H1 (cell line): ENCODE data around the gene KRTAP1-5. TPM values are rescaled to one million over a fixed set of nuclear protein-coding genes. Genes with fewer than 3 reads are reported as not detected.

Source experiments
- CTCF ChIA-PET: fragments of 300-600 bp; sonication (Branson Sonifier 250); formaldehyde crosslinking; loops from one replicate; lab custom pipeline; 2021; ENCODE audit not compliant: partially characterized antibody; lab: Charles Lee
- POLR2A ChIA-PET: fragments of 300-600 bp; sonication (Branson Sonifier 250); formaldehyde crosslinking; loops from one replicate; lab custom pipeline; 2021; ENCODE audit warnings: inconsistent platforms; ENCODE audit not compliant: partially characterized antibody; lab: Charles Lee
- DNase-seq, 2 experiments: peaks; one replicate each; pipeline versions ENCODE4 v3.0.0 to v3.0.0-alpha.2; 2010 to 2022; ENCODE audit warnings: low spot score in 2 of 2, low read depth in 1 of 2, mixed read lengths in 1 of 2
- FAIRE-seq: peaks from 2 replicates; lab custom pipeline; 2011; peaks lifted over from hg19 to GRCh38; lab: Jason Lieb, UNC
- H2AFZ ChIP-seq: 2 replicates; pipeline ENCODE4 v1.8.1; 2012; ENCODE audit warnings: low read length, inconsistent platforms
- H2AK5ac ChIP-seq: 2 replicates; pipeline ENCODE4 v1.6.1; 2013; ENCODE audit warnings: low read depth, low read length
- H2BK120ac ChIP-seq: replicated peaks from 2 replicates; pipeline ENCODE3; 2013; ENCODE audit warnings: low read depth, low read length, inconsistent platforms
- H2BK12ac ChIP-seq: 2 replicates; pipeline ENCODE4 v1.6.1; 2013; ENCODE audit warnings: low read depth, low read length
- H2BK15ac ChIP-seq: 2 replicates; pipeline ENCODE4 v1.6.1; 2013; ENCODE audit warnings: low read length
- H2BK20ac ChIP-seq: 2 replicates; pipeline ENCODE4 v1.6.1; 2013; ENCODE audit warnings: low read length
- H2BK5ac ChIP-seq: 2 replicates; pipeline ENCODE4 v1.6.1; 2013; ENCODE audit warnings: low read depth, low read length
- H3K14ac ChIP-seq: 2 replicates; pipeline ENCODE4 v1.6.1; 2013; ENCODE audit warnings: inconsistent platforms; ENCODE audit not compliant: insufficient read length
- H3K18ac ChIP-seq: 2 replicates; pipeline ENCODE4 v1.6.1; 2013; ENCODE audit warnings: low read length; ENCODE audit errors: extremely low read depth
- H3K23ac ChIP-seq: 2 replicates; pipeline ENCODE4 v1.6.1; 2013; ENCODE audit warnings: inconsistent platforms; ENCODE audit not compliant: insufficient read length
- H3K23me2 ChIP-seq: 2 replicates; pipeline ENCODE4 v1.6.1; 2013; ENCODE audit warnings: low read depth, low read length
- H3K27ac ChIP-seq: 2 replicates; pipeline ENCODE4 v1.6.1; 2011; ENCODE audit warnings: low read depth, low read length, inconsistent platforms
- H3K27me3 ChIP-seq, 4 experiments: replicated peaks in 1 of 4; 1 replicate in 1 of 4; 2 replicates in 3 of 4; pipeline versions ENCODE4 v1.6.1 to v1.8.1; 2011 to 2013; ENCODE audit warnings: low read length in 3 of 4, mild to moderate bottlenecking in 3 of 4, inconsistent platforms in 2 of 4, mixed read lengths in 2 of 4, moderate library complexity in 1 of 4; ENCODE audit not compliant: control insufficient read depth in 3 of 4, insufficient read depth in 3 of 4; ENCODE audit errors: extremely low read depth in 1 of 4
- H3K36me3 ChIP-seq, 4 experiments: 2 replicates each; pipeline versions ENCODE4 v1.6.1 to v1.8.1; 2011 to 2013; ENCODE audit warnings: mild to moderate bottlenecking in 4 of 4, low read length in 3 of 4, moderate library complexity in 2 of 4, control low read depth in 1 of 4, inconsistent platforms in 1 of 4; ENCODE audit not compliant: insufficient read depth in 4 of 4, control insufficient read depth in 2 of 4
- H3K4ac ChIP-seq: replicated peaks from 2 replicates; pipeline ENCODE3; 2013; ENCODE audit warnings: low read length, low read depth, mixed read lengths, inconsistent platforms; ENCODE audit not compliant: insufficient read length
- H3K4me1 ChIP-seq, 4 experiments: replicated peaks in 1 of 4; 1 replicate in 1 of 4; 2 replicates in 3 of 4; pipeline versions ENCODE4 v1.6.1 to v1.8.1; 2011 to 2013; ENCODE audit warnings: low read length in 3 of 4, inconsistent platforms in 2 of 4, mixed read lengths in 1 of 4; ENCODE audit not compliant: insufficient read depth in 4 of 4, control insufficient read depth in 3 of 4
- H3K4me2 ChIP-seq, 2 experiments: 2 replicates each; pipeline versions ENCODE4 v1.6.1 to v1.8.1; 2011 to 2013; ENCODE audit warnings: low read depth in 2 of 2, low read length in 2 of 2, control low read depth in 1 of 2, inconsistent platforms in 1 of 2, mild to moderate bottlenecking in 1 of 2; ENCODE audit not compliant: insufficient read depth in 1 of 2
- H3K4me3 ChIP-seq, 4 experiments: fragments of 200-600, 300-600 bp in 1 of 4; sonication (generic), shearing (Covaris generic), sonication (Bioruptor Twin) in 1 of 4; 2 replicates each; pipeline versions ENCODE4 v1.5.1 to v1.8.1; 2011 to 2016; ENCODE audit warnings: low read length in 4 of 4, low read depth in 3 of 4, control low read depth in 2 of 4, inconsistent platforms in 2 of 4, mild to moderate bottlenecking in 2 of 4, mixed read lengths in 1 of 4, moderate library complexity in 1 of 4; ENCODE audit not compliant: insufficient read depth in 2 of 4; ENCODE audit errors: extremely low read depth in 1 of 4
- H3K56ac ChIP-seq: replicated peaks from 2 replicates; pipeline ENCODE3; 2013; ENCODE audit warnings: low read depth, mild to moderate bottlenecking, mixed read lengths, low read length, inconsistent platforms; ENCODE audit not compliant: insufficient read length
- H3K79me1 ChIP-seq: 2 replicates; pipeline ENCODE4 v1.6.1; 2013; ENCODE audit warnings: low read depth, low read length, control low read depth
- H3K79me2 ChIP-seq, 2 experiments: 2 replicates each; pipeline versions ENCODE4 v1.6.1 to v1.8.1; 2012 to 2013; ENCODE audit warnings: low read length in 2 of 2, mild to moderate bottlenecking in 2 of 2, inconsistent platforms in 1 of 2; ENCODE audit not compliant: insufficient read depth in 2 of 2, control insufficient read depth in 1 of 2
- H3K9ac ChIP-seq, 4 experiments: replicated peaks in 1 of 4; 1 replicate in 1 of 4; 2 replicates in 3 of 4; pipeline versions ENCODE4 v1.6.1 to v1.8.1; 2011 to 2013; ENCODE audit warnings: low read depth in 3 of 4, low read length in 3 of 4, control low read depth in 2 of 4, mild to moderate bottlenecking in 2 of 4, moderate library complexity in 2 of 4, inconsistent platforms in 1 of 4; ENCODE audit errors: extremely low read depth in 1 of 4
- H3K9me3 ChIP-seq, 2 experiments: 2 replicates each; pipeline versions ENCODE4 v1.6.1 to v1.8.1; 2012 to 2013; ENCODE audit warnings: mild to moderate bottlenecking in 2 of 2, moderate library complexity in 2 of 2, control low read depth in 1 of 2, inconsistent platforms in 1 of 2, low read depth in 1 of 2, low read length in 1 of 2, mixed read lengths in 1 of 2; ENCODE audit not compliant: insufficient read depth in 2 of 2
- H4K20me1 ChIP-seq, 2 experiments: replicated peaks in 1 of 2; 2 replicates each; pipeline versions ENCODE3 to v1.8.1; 2011 to 2013; ENCODE audit warnings: inconsistent platforms in 2 of 2, low read length in 2 of 2, mild to moderate bottlenecking in 1 of 2; ENCODE audit not compliant: insufficient read depth in 2 of 2, control insufficient read depth in 1 of 2
- H4K5ac ChIP-seq: 2 replicates; pipeline ENCODE4 v1.6.1; 2013; ENCODE audit warnings: low read length, low read depth, mixed read lengths, inconsistent platforms; ENCODE audit not compliant: insufficient read length
- H4K8ac ChIP-seq: 2 replicates; pipeline ENCODE4 v1.8.0; 2013; ENCODE audit warnings: mild to moderate bottlenecking, moderate library complexity, low read length, inconsistent platforms; ENCODE audit not compliant: insufficient read depth; ENCODE audit errors: extremely low read depth
- H4K91ac ChIP-seq: replicated peaks from 2 replicates; pipeline ENCODE3; 2013; ENCODE audit warnings: low read length, mixed read lengths, inconsistent platforms; ENCODE audit not compliant: insufficient read length
- ASH2L ChIP-seq: fragments of 200-600, 300-600 bp; sonication (generic); IDR thresholded peaks from one replicate; pipeline ENCODE4 v1.7.1; 2017; ENCODE audit warnings: low read length
- CBX5 ChIP-seq: fragments of 300-800, 300-1000 bp; sonication (generic); IDR thresholded peaks from 2 replicates; pipeline ENCODE4 v1.7.1; 2016; ENCODE audit warnings: antibody characterized with exemption, low read length, low read depth
- CREB1 ChIP-seq: IDR thresholded peaks from 2 replicates; pipeline ENCODE4 v1.6.1; 2012; ENCODE audit warnings: inconsistent platforms
- NRF1 ChIP-seq: IDR thresholded peaks from 2 replicates; pipeline ENCODE4 v1.6.1; 2011; ENCODE audit warnings: mild to moderate bottlenecking, low read depth, low read length, improper control_type of control experiment
- RAD21 ChIP-seq, 2 experiments: IDR thresholded peaks in 1 of 2; conservative IDR thresholded peaks in 1 of 2; 2 replicates each; pipeline ENCODE4 v1.6.1; 2011; ENCODE audit warnings: low read depth in 2 of 2, low read length in 2 of 2, improper control_type of control experiment in 1 of 2, inconsistent platforms in 1 of 2, mild to moderate bottlenecking in 1 of 2, moderate library complexity in 1 of 2
- RXRA ChIP-seq: IDR thresholded peaks from 2 replicates; pipeline ENCODE4 v1.6.1; 2011; ENCODE audit warnings: low read depth, mild to moderate bottlenecking, low read length, moderate library complexity; ENCODE audit not compliant: insufficient read depth
- TCF12 ChIP-seq: IDR thresholded peaks from 2 replicates; pipeline ENCODE4 v1.6.1; 2011; ENCODE audit warnings: low read depth, mild to moderate bottlenecking, low read length
- WGBS, 2 experiments: shearing (Covaris generic) in 1 of 2; methylation state at CpG; one replicate each; pipeline versions ENCODE4 v1.1.6 to v1.1.7; 2013 to 2015; ENCODE audit warnings: low lambda C conversion rate in 2 of 2, mixed read lengths in 2 of 2, inconsistent platforms in 1 of 2, low coverage in 1 of 2, missing lambda C conversion rate in 1 of 2; ENCODE audit not compliant: insufficient replicate concordance in 2 of 2, insufficient coverage in 1 of 2, insufficient read length in 1 of 2; ENCODE audit errors: extremely low coverage in 1 of 2, missing lambda C conversion rate in 1 of 2; 5-methylcytosine and 5-hydroxymethylcytosine counted together
- polyA plus RNA-seq, 7 experiments: library from polyadenylated mRNA; depleted of rRNA in 3 of 7; stranded (reverse) in 5 of 7; unstranded in 2 of 7; fragments of >200 nt in 5 of 7; fragments of 200-250 nt in 2 of 7; gene quantifications; 1 replicate in 5 of 7; 2 replicates in 1 of 7; 4 replicates in 1 of 7; pipeline versions ENCODE4 v1.2.1 to v1.2.3, GENCODE V29; 2011 to 2013; ENCODE audit warnings: missing spikeins in 2 of 7, mixed read lengths in 2 of 7
- total RNA-seq: library from RNA; stranded (reverse); fragmentation: NEBNext Ultra II Directional; extraction: Animal tissue kit (Norgen Biotek cat#: 25700); gene quantifications from 2 replicates; pipeline ENCODE4 v1.2.1, GENCODE V29; 2021

KRTAP1-5 gene
- total and polyA plus RNA-seq, 2 of the 8 experiments (the other 6 are each of a cell fraction or from before 2014, with no cell fraction given): not detected

DNA sequence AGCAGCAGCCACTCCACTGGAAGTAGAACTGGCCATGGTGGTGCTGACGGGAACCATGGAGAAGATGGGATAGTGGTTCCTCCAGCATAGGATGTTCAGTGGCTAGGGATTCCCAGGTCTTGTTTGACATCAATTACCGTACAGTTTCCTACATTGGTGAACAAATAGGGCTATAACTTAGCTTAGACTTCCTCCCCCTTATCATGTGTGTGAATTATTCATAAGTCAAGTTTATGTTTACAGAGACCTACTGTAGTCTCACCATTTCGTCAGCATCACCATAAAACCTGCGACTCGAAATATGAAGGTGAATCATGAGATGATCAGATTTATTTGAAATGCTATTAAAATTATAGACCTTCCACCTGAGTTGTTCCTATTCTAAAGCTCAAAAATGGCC lies 31.7 kb upstream of the KRTAP1-5 start:
- Histone ChIP-seq H3K4me3 (no peak overlapping the region), H3K27ac (no peak overlapping the region), H4K5ac (no peak overlapping the region), H2BK12ac (no peak overlapping the region), H3K14ac (no peak overlapping the region), H2BK15ac (no peak overlapping the region), H3K4ac (no peak overlapping the region), H3K79me1 (no peaks in the 10 kb centered on the region), H2BK5ac (no peak overlapping the region), H3K79me2 (no peaks in the 10 kb centered on the region), H3K27me3 (no peaks in the 10 kb centered on the region), H4K8ac (no peak overlapping the region), H2BK120ac (no peak overlapping the region), H3K36me3 (no peaks in the 10 kb centered on the region), H3K9ac (no peak overlapping the region), H2AK5ac (no peak overlapping the region), H3K56ac (no peak overlapping the region), H3K23me2 (no peaks in the 10 kb centered on the region), H3K4me2 (no peak overlapping the region), H3K23ac (no peak overlapping the region), H2BK20ac (no peak overlapping the region), H4K20me1 (no peaks in the 10 kb centered on the region), H4K91ac (no peak overlapping the region), H2AFZ (no peak overlapping the region), H3K9me3 (0 out of 4 replicates have a peak, but pooled peaks cover 0 to 4% of the 10 kb centered on the region in 2 experiments), H3K18ac (no peak overlapping the region), H3K4me1 (no peaks in the 10 kb centered on the region)
- FAIRE-seq: no peak
- 93% methylated on average over 5 of the region's 5 CpGs; no CpG with 5 or more reads in 1 of the 2 experiments for WGBS, 2 experiments
- POLR2A ChIA-PET: no interaction called here
- DNase-seq: no peak
- TF ChIP-seq RXRA (no peak), ASH2L (no peak), TCF12 (no peak), CBX5 (no peak), CREB1 (no peak), RAD21 (IDR thresholded peaks at IDR 0.05 in 1 of 2, conservative IDR thresholded peaks at IDR 0.05 in 1 of 2; ENCODE audit: low read depth in 2 of 2, low read length in 2 of 2) (no peak), NRF1 (no peak)
- CTCF ChIA-PET: interaction anchor here (0.6 to 1.0 kb wide), 3 partner anchors 10 to 160 kb away, joined by 3 read pairs; partner anchors contain the start of gene KRTAP2-1
